Endothelial cell of umbilical vein (primary cell): ENCODE results near the gene CAMTA1. TPM values are rescaled to one million over a fixed set of nuclear protein-coding genes. Genes with fewer than 3 reads are reported as not detected.

Source experiments
- BruUV-seq: library from RNA; stranded (reverse); fragments of 400-500 nt; replicated peaks from 2 replicates; lab custom pipeline; 2021; lab: Mats Ljungman, UMichigan
- CTCF ChIA-PET: fragments of 300-600, 350-600 bp; sonication (Branson Sonifier 250); formaldehyde crosslinking; loops from one replicate; lab custom pipeline; 2021; ENCODE audit warnings: antibody characterized with exemption, inconsistent platforms; lab: Charles Lee
- POLR2A ChIA-PET: fragments of 300-600, 350-600 bp; sonication (Branson Sonifier 250); formaldehyde crosslinking; loops from one replicate; lab custom pipeline; 2021; ENCODE audit warnings: antibody characterized with exemption, inconsistent platforms; lab: Charles Lee
- DNase-seq: peaks from one replicate; pipeline ENCODE4 v3.0.0-alpha.2; 2011; ENCODE audit warnings: low read depth, low spot score
- FAIRE-seq: peaks from 2 replicates; lab custom pipeline; 2011; peaks lifted over from hg19 to GRCh38; lab: Jason Lieb, UNC
- H2AFZ ChIP-seq: 2 replicates; pipeline ENCODE4 v1.6.0; 2012; ENCODE audit warnings: low read depth, low read length, control low read depth, inconsistent platforms
- H3K27ac ChIP-seq: 2 replicates; pipeline ENCODE4 v1.5.1; 2011; ENCODE audit warnings: low read depth, mild to moderate bottlenecking, control low read depth, low read length, moderate library complexity; ENCODE audit not compliant: insufficient read depth
- H3K27me3 ChIP-seq, 2 experiments: 2 replicates each; pipeline versions ENCODE4 v1.6.0 to v1.6.1; 2011; ENCODE audit warnings: low read length in 2 of 2, mixed read lengths in 1 of 2; ENCODE audit not compliant: control insufficient read depth in 2 of 2, insufficient read depth in 2 of 2
- H3K36me3 ChIP-seq, 2 experiments: 2 replicates in 1 of 2; 3 replicates in 1 of 2; pipeline ENCODE4 v1.5.1; 2011; ENCODE audit warnings: low read length in 2 of 2, mild to moderate bottlenecking in 1 of 2, moderate library complexity in 1 of 2; ENCODE audit not compliant: control insufficient read depth in 2 of 2, insufficient read depth in 2 of 2; ENCODE audit errors: extremely low read depth in 1 of 2
- H3K4me1 ChIP-seq: 3 replicates; pipeline ENCODE4 v1.5.1; 2011; ENCODE audit warnings: mild to moderate bottlenecking, low read length; ENCODE audit not compliant: control insufficient read depth, insufficient read depth; ENCODE audit errors: extremely low read depth
- H3K4me2 ChIP-seq: 2 replicates; pipeline ENCODE4 v1.6.1; 2011; ENCODE audit warnings: low read length, control low read depth, mixed read lengths; ENCODE audit not compliant: insufficient read depth
- H3K4me3 ChIP-seq, 3 experiments: fragments of 200-600 bp in 1 of 3; sonication (generic), shearing (Covaris generic) in 1 of 3; replicated peaks in 1 of 3; 2 replicates each; pipeline ENCODE4 v1.5.1; 2011 to 2016; ENCODE audit warnings: control low read depth in 3 of 3, low read length in 3 of 3, mild to moderate bottlenecking in 2 of 3, inconsistent platforms in 1 of 3, low read depth in 1 of 3, moderate library complexity in 1 of 3; ENCODE audit not compliant: insufficient read depth in 1 of 3
- H3K79me2 ChIP-seq: 2 replicates; pipeline ENCODE4 v1.6.0; 2012; ENCODE audit warnings: low read length, inconsistent platforms; ENCODE audit not compliant: control insufficient read depth, insufficient read depth
- H3K9ac ChIP-seq: replicated peaks from 2 replicates; pipeline ENCODE3; 2011; ENCODE audit warnings: low read length, control low read depth; ENCODE audit not compliant: insufficient read depth; ENCODE audit errors: extremely low read depth
- H3K9me1 ChIP-seq: replicated peaks from 3 replicates; pipeline ENCODE4 v1.6.0; 2011; ENCODE audit warnings: mild to moderate bottlenecking, low read length; ENCODE audit not compliant: control insufficient read depth, insufficient read depth; ENCODE audit errors: extremely low read depth
- H3K9me3 ChIP-seq: replicated peaks from 2 replicates; pipeline ENCODE4 v1.5.1; 2012; ENCODE audit warnings: low read length, inconsistent platforms; ENCODE audit not compliant: control insufficient read depth, insufficient read depth
- H4K20me1 ChIP-seq: replicated peaks from 2 replicates; pipeline ENCODE3; 2011; ENCODE audit warnings: mild to moderate bottlenecking, low read length; ENCODE audit not compliant: control insufficient read depth, insufficient read depth; ENCODE audit errors: extremely low read depth
- EZH2 ChIP-seq: IDR thresholded peaks from 2 replicates; pipeline ENCODE4 v1.6.1; 2012; ENCODE audit warnings: borderline replicate concordance, low read depth, mild to moderate bottlenecking, moderate library complexity, low read length, inconsistent platforms; ENCODE audit not compliant: severe bottlenecking
- FOS ChIP-seq: IDR thresholded peaks from 2 replicates; pipeline ENCODE4 v1.6.1; 2011; ENCODE audit warnings: mild to moderate bottlenecking, low read length, moderate library complexity, borderline replicate concordance; ENCODE audit not compliant: insufficient read depth
- GATA2 ChIP-seq: IDR thresholded peaks from 2 replicates; pipeline ENCODE4 v1.7.0; 2011; ENCODE audit warnings: low read depth, mild to moderate bottlenecking, moderate library complexity, mixed read lengths, low read length; ENCODE audit not compliant: insufficient read length, insufficient read depth
- JUN ChIP-seq: IDR thresholded peaks from 2 replicates; pipeline ENCODE4 v1.6.1; 2011; ENCODE audit warnings: borderline replicate concordance, low read depth; ENCODE audit not compliant: insufficient read length, insufficient read depth
- MAX ChIP-seq: IDR thresholded peaks from 2 replicates; pipeline ENCODE4 v1.6.1; 2011; ENCODE audit not compliant: insufficient read depth, insufficient read length
- MYC ChIP-seq: IDR thresholded peaks from one replicate; pipeline ENCODE4 v1.6.1; 2011; ENCODE audit warnings: mild to moderate bottlenecking, low read depth, low read length
- POLR2A ChIP-seq: IDR thresholded peaks from 2 replicates; pipeline ENCODE4 v1.6.1; 2012; ENCODE audit warnings: low read depth, mild to moderate bottlenecking, control low read depth, low read length
- POLR2AphosphoS5 ChIP-seq: IDR thresholded peaks from 2 replicates; pipeline ENCODE4 v1.6.1; 2012; ENCODE audit warnings: low read depth, mild to moderate bottlenecking, control low read depth, low read length, moderate library complexity; ENCODE audit not compliant: insufficient read depth
- dilution Hi-C: fragments of 300-500 bp; cut with MboI; formaldehyde crosslinking; loops from one replicate; pipeline ENCODE4 v1.15.0; 2019; ENCODE audit warnings: low sequenced_read_pairs; ENCODE audit not compliant: extremely low pct_ligation_motif_present
- intact Hi-C: fragments of 100-400 bp; cut with micrococcal nuclease; formaldehyde crosslinking; loops from one replicate; pipeline ENCODE4 v1.10.0; 2022
- polyA plus RNA-seq, 4 experiments: library from polyadenylated mRNA; depleted of rRNA in 3 of 4; stranded (reverse) in 3 of 4; unstranded in 1 of 4; fragments of >200 nt; gene quantifications; 2 replicates each; pipeline versions ENCODE4 v1.2.1 to v1.2.3, GENCODE V29; 2011 to 2012; ENCODE audit warnings: missing spikeins in 1 of 4
- total RNA-seq: library from RNA; stranded (reverse); gene quantifications from 2 replicates; pipeline ENCODE4 v1.2.3, GENCODE V29; 2021
- TF ChIP-seq, protein P1 (sequence below), 2 donors: IDR thresholded peaks; 1 replicate in 1 of 2; 2 replicates in 1 of 2; pipeline ENCODE4 v1.5.1; 2011; ENCODE audit warnings: low read length in 2 of 2, mild to moderate bottlenecking in 2 of 2, moderate library complexity in 2 of 2, control low read depth in 1 of 2, inconsistent platforms in 1 of 2, low read depth in 1 of 2; ENCODE audit not compliant: insufficient read depth in 1 of 2; ENCODE audit errors: extremely low read depth in 1 of 2

Gene CAMTA1
- total and polyA plus RNA-seq, 2 donors (not counting 3 experiments of a cell fraction or from before 2014, with no cell fraction given): 50.8 to 92.7 TPM

- Histone ChIP-seq H3K27ac (no peak overlapping the region), H3K9me3 (no peaks in the 10 kb centered on the region), H3K9me1 (no peaks in the 10 kb centered on the region), H3K4me3 (no peak overlapping the region), H3K36me3 (no peaks in the 10 kb centered on the region), H2AFZ (no peak overlapping the region), H3K27me3 (peaks cover 0 to 6% of the 10 kb centered on the region in 2 experiments), H3K79me2 (no peaks in the 10 kb centered on the region), H3K4me2 (no peak overlapping the region), H4K20me1 (no peaks in the 10 kb centered on the region), H3K4me1 (no peaks in the 10 kb centered on the region), H3K9ac (no peak overlapping the region)
- DNase-seq: no peak
- BruUV-seq: no TSS peak
- TF ChIP-seq GATA2 (no peak), MYC (no peak), EZH2 (no peak), MAX (no peak)
- ChIA-PET CTCF (interaction anchor here (1.3 kb wide), 1 partner anchor 168 kb away, joined by 4 read pairs; no protein-coding TSS in a partner anchor), POLR2A (no interaction called here)
- dilution Hi-C loops (no loop called here), intact Hi-C loops (loop anchor here (1.0 kb wide), 1 partner anchor 169 kb away; no protein-coding TSS in a partner anchor)
- FAIRE-seq: no peak
Measured at GRCh38 chr1:6963912-6964307, 178.7 kb downstream of the CAMTA1 start.

- ChIA-PET CTCF (no interaction called here), POLR2A (no interaction called here)
- H3K36me3 ChIP-seq: no peaks in the 10 kb centered on the region
- intact Hi-C loops (no loop called here), dilution Hi-C loops (no loop called here)
- no peaks in the 10 kb centered on the region for H3K4me1 ChIP-seq
- no peak for FAIRE-seq
- no peaks in the 10 kb centered on the region for H3K79me2 ChIP-seq
- TF ChIP-seq, protein P1, sequence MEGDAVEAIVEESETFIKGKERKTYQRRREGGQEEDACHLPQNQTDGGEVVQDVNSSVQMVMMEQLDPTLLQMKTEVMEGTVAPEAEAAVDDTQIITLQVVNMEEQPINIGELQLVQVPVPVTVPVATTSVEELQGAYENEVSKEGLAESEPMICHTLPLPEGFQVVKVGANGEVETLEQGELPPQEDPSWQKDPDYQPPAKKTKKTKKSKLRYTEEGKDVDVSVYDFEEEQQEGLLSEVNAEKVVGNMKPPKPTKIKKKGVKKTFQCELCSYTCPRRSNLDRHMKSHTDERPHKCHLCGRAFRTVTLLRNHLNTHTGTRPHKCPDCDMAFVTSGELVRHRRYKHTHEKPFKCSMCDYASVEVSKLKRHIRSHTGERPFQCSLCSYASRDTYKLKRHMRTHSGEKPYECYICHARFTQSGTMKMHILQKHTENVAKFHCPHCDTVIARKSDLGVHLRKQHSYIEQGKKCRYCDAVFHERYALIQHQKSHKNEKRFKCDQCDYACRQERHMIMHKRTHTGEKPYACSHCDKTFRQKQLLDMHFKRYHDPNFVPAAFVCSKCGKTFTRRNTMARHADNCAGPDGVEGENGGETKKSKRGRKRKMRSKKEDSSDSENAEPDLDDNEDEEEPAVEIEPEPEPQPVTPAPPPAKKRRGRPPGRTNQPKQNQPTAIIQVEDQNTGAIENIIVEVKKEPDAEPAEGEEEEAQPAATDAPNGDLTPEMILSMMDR (IDR thresholded peaks at IDR 0.05; ENCODE audit: extremely low read depth in 1 of 2, insufficient read depth in 1 of 2, low read depth in 1 of 2, low read length in 2 of 2): no peak
- TF ChIP-seq FOS: no peak
- TF ChIP-seq EZH2: no peak
- TF ChIP-seq MYC: no peak
- TF ChIP-seq GATA2: no peak
- TF ChIP-seq JUN: no peak
- no peak for TF ChIP-seq MAX
- TF ChIP-seq POLR2AphosphoS5: no peak
- TF ChIP-seq POLR2A: no peak
- no peak for DNase-seq
- BruUV-seq: no TSS peak
- no peaks in the 10 kb centered on the region for H3K9me3 ChIP-seq
- no peak overlapping the region for H3K4me3 ChIP-seq
- H3K27me3 ChIP-seq: peaks cover 0 to 3% of the 10 kb centered on the region in 2 experiments
- no peak overlapping the region for H3K27ac ChIP-seq
- H2AFZ ChIP-seq: no peak overlapping the region
- H3K9ac ChIP-seq: no peak overlapping the region
- H3K9me1 ChIP-seq: no peaks in the 10 kb centered on the region
- no peaks in the 10 kb centered on the region for H4K20me1 ChIP-seq
- H3K4me2 ChIP-seq: no peak overlapping the region
Measured at GRCh38 chr1:6965083-6965934, 180.1 kb downstream of the CAMTA1 start.
